PFSK-1 (cell line): ENCODE measurements around the gene FARP2.

Source experiments
- FOXP2 ChIP-seq: optimal IDR thresholded peaks from 2 replicates; pipeline ENCODE3; 2011; ENCODE audit warnings: borderline replicate concordance, control low read depth, inconsistent platforms; ENCODE audit not compliant: insufficient read depth; ENCODE audit errors: extremely low read length, extremely low read depth
- POLR2AphosphoS5 ChIP-seq: IDR thresholded peaks from 2 replicates; pipeline ENCODE4 v1.6.1; 2012; ENCODE audit warnings: low read depth, mild to moderate bottlenecking, control low read depth, low read length, moderate library complexity
- SIN3A ChIP-seq: IDR thresholded peaks from 2 replicates; pipeline ENCODE4 v1.6.1; 2012; ENCODE audit warnings: mild to moderate bottlenecking, low read length, moderate library complexity, borderline replicate concordance; ENCODE audit not compliant: insufficient read depth
- TAF1 ChIP-seq: IDR thresholded peaks from 2 replicates; pipeline ENCODE4 v1.6.1; 2012; ENCODE audit warnings: low read length, control low read depth, borderline replicate concordance; ENCODE audit not compliant: insufficient read depth
- TF ChIP-seq, protein P1 (sequence below), 2 experiments: IDR thresholded peaks; 2 replicates each; pipeline versions ENCODE4 v1.6.1 to v1.8.0; 2011 to 2012; ENCODE audit warnings: low read depth in 2 of 2, low read length in 2 of 2, control low read depth in 1 of 2, inconsistent platforms in 1 of 2, mild to moderate bottlenecking in 1 of 2, moderate library complexity in 1 of 2; ENCODE audit not compliant: insufficient read depth in 1 of 2

Gene FARP2

DNA sequence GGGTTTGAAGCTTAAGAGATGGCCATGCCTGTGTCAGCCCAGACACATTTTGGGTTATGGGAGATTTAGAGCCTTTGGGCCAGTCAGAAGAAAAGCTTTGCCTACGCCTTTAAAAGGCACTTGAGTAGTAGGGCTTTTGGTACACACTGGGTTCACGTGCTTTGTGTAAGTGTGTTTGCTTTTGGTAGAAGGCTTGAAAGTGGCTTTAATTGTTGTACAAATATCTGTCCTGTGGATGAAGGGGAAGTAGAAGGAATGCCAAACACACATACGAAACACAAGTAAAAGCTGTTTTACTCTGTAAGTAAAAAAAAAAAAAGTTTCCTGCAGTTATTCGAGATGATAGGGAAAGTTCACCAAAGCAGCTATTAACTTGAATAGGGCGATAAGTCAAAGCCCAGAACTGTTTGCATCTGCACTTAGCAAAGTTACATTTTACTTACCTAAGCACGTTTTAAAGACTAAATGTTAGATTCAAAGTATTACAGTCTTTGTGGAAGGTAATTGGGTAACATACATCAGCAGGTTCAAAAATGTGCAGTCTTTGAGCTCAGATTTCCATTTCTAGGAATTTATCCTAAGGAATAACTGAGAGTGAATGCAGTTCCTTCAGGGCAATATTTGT is 76.9 kb downstream of the FARP2 start:
- TF ChIP-seq TAF1, result no peak
- no peak for TF ChIP-seq SIN3A
- TF ChIP-seq FOXP2, result no peak

DNA sequence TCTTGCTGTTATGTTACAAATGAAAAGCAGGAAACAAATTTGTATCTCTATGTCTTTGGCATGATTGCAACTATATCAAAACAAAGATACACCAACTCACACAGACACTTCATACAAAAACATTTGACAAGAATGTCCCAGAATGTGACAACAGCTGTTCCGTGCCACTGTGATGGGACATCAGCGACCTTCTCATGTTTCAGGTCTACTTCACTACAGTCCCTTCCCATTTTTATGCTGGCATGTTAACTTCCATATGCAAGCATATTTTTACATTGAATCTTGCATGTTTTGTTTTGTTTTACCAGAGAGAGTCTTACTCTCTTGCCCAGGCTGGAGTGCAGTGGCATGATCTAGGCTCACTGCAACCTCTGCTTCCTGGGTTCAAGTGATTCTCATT is 81.1 kb downstream of the FARP2 start:
- TF ChIP-seq, protein P1, sequence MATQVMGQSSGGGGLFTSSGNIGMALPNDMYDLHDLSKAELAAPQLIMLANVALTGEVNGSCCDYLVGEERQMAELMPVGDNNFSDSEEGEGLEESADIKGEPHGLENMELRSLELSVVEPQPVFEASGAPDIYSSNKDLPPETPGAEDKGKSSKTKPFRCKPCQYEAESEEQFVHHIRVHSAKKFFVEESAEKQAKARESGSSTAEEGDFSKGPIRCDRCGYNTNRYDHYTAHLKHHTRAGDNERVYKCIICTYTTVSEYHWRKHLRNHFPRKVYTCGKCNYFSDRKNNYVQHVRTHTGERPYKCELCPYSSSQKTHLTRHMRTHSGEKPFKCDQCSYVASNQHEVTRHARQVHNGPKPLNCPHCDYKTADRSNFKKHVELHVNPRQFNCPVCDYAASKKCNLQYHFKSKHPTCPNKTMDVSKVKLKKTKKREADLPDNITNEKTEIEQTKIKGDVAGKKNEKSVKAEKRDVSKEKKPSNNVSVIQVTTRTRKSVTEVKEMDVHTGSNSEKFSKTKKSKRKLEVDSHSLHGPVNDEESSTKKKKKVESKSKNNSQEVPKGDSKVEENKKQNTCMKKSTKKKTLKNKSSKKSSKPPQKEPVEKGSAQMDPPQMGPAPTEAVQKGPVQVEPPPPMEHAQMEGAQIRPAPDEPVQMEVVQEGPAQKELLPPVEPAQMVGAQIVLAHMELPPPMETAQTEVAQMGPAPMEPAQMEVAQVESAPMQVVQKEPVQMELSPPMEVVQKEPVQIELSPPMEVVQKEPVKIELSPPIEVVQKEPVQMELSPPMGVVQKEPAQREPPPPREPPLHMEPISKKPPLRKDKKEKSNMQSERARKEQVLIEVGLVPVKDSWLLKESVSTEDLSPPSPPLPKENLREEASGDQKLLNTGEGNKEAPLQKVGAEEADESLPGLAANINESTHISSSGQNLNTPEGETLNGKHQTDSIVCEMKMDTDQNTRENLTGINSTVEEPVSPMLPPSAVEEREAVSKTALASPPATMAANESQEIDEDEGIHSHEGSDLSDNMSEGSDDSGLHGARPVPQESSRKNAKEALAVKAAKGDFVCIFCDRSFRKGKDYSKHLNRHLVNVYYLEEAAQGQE (IDR thresholded peaks at IDR 0.05; ENCODE audit: insufficient read depth in 1 of 2, low read depth in 2 of 2, low read length in 2 of 2), result no peak
- TF ChIP-seq POLR2AphosphoS5, result no peak
- TF ChIP-seq FOXP2, result no peak
- TF ChIP-seq SIN3A, result no peak
- TF ChIP-seq TAF1, result no peak

DNA sequence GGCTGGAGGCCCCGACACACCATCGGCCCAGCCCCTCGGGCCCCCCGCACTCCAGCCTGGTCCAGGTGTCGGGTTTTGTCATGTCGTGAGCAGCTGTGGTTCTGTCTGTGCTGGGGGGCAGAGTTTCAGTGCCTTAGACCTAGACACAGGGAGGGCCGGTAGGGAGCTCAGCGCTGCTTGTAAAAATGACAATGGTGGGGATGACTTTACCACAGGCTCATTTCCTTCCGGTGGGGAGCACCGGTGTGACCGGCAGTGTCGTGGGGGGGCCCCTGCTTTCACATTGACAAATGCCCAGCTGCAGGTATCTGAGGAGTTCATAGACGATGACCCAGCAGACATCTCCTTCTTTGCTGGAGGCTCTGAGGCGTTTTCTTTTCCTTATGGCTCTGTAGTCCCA is 85.4 kb downstream of the FARP2 start:
- TF ChIP-seq FOXP2 (no peak), SIN3A (no peak), TAF1 (no peak), POLR2AphosphoS5 (no peak)
- TF ChIP-seq, protein P1 (IDR thresholded peaks at IDR 0.05; ENCODE audit: insufficient read depth in 1 of 2, low read depth in 2 of 2, low read length in 2 of 2), result no peak

DNA sequence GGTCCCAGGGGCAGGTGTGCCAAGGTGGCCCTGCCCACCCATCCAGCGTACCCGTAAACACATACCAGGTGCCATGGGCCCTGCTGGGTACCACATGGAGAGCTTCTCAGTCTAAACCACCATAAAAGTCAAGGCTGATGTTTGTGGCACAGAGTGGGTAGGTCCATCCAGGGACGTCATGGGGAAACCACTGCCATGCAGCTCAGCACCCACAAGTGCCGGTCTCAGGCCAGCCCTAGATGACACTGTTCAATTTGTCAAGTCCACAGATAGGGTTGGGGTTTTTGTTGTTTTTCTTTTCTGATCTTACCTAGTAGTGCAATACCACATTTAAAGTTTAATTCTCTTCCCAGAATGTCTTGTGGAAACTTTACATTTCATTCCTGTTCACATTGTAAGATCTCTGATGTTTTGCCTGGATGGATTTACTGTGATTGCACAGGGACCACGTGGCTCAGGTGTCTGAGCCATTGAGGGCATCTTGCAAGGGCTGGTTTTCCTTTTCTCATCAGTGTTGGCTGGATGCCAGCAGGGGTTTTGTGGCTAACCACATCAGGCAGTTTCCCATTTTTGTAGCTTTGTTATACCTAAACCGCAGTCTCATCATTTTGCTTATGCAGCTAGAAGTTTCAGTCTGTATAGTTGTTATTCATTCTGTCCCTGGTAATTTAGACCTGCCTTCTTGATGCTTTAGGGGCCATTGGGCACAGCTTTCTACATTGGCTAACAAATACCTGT is 87.6 kb downstream of the FARP2 start:
- TF ChIP-seq FOXP2 (no peak), TAF1 (no peak), POLR2AphosphoS5 (no peak), SIN3A (no peak)
- TF ChIP-seq, protein P1 (IDR thresholded peaks at IDR 0.05; ENCODE audit: insufficient read depth in 1 of 2, low read depth in 2 of 2, low read length in 2 of 2), result no peak

DNA sequence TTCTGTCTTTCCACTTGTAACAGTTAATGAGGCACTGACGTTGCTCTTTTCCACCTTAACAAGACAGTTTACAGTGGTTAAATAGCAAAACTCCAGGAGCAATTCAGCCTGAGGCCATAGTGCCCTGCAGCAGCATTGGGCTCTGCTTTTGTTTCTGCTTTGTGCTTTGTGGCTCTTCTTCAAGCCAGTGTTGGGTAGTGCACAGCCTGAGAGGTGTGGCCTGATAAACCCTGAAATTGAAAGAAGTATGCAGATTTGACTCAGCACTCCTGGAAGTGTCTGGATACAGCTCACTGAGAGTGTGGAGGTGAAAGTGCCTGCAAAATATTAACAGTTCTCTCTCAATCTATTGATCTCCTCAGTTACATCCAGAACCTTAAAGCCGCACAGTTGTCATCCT is 89.3 kb downstream of the FARP2 start:
- TF ChIP-seq SIN3A (no peak), FOXP2 (no peak), TAF1 (no peak), POLR2AphosphoS5 (no peak)
- TF ChIP-seq, protein P1 (IDR thresholded peaks at IDR 0.05; ENCODE audit: insufficient read depth in 1 of 2, low read depth in 2 of 2, low read length in 2 of 2), result no peak
